HepG2 (cell line): ENCODE results near the gene SIMC1. TPM values are rescaled to one million over a fixed set of nuclear protein-coding genes. Genes with fewer than 3 reads are reported as not detected.
A peak's percentile ranks its signal among the peaks of the same experiment; 100 is the strongest.

Experiments used
- ATAC-seq: fragments of 200-7000 bp; cut with Tn5 transposase; 3 replicates; pipeline ENCODE4 v1.9.1; 2020; ENCODE audit warnings: mild to moderate bottlenecking, moderate library complexity
- BruUV-seq: library from RNA; stranded (reverse); fragments of 400-500 nt; replicated peaks from 2 replicates; lab custom pipeline; 2021; lab: Mats Ljungman, UMichigan
- CTCF ChIA-PET: fragments of 300-600 bp; formaldehyde crosslinking; extraction: SDS; loops from one replicate; lab custom pipeline; 2021; ENCODE audit warnings: low total read pairs, inconsistent platforms, low intra/inter-chr PET ratio; lab: Yijun Ruan, JAX
- POLR2A ChIA-PET: fragments of 350-600 bp; sonication (Branson Sonifier 250); formaldehyde crosslinking; loops from one replicate; lab custom pipeline; 2020; ENCODE audit warnings: antibody characterized with exemption, inconsistent platforms; lab: Yijun Ruan, JAX
- DNase-seq: peaks from one replicate; pipeline ENCODE4 v3.0.0-alpha.2; 2015; ENCODE audit warnings: low spot score
- FAIRE-seq: peaks from 3 replicates; lab custom pipeline; 2011; peaks lifted over from hg19 to GRCh38; lab: Jason Lieb, UNC
- H2AFZ ChIP-seq: one replicate; pipeline ENCODE4 v1.6.1; 2011; ENCODE audit warnings: low read length, inconsistent platforms
- H3K27ac ChIP-seq: fragments of 300-600 bp; 3 replicates; pipeline ENCODE4 v1.8.0; 2011; ENCODE audit warnings: mixed run types, mild to moderate bottlenecking, mixed read lengths, low read length, inconsistent platforms; ENCODE audit not compliant: insufficient read depth; ENCODE audit errors: extremely low read length
- H3K27me3 ChIP-seq, 2 experiments: fragments of 200-600 bp in 1 of 2; 2 replicates in 1 of 2; 3 replicates in 1 of 2; pipeline versions ENCODE4 v1.6.0 to v1.8.0; 2011; ENCODE audit warnings: low read length in 2 of 2, mild to moderate bottlenecking in 2 of 2, moderate library complexity in 2 of 2, inconsistent platforms in 1 of 2; ENCODE audit not compliant: insufficient read depth in 2 of 2, control insufficient read depth in 1 of 2
- H3K36me3 ChIP-seq, 2 experiments: fragments of 200-600 bp in 1 of 2; replicated peaks in 1 of 2; 2 replicates in 1 of 2; 3 replicates in 1 of 2; pipeline versions ENCODE4 v1.5.1 to v1.8.0; 2011; ENCODE audit warnings: low read length in 2 of 2, inconsistent platforms in 1 of 2; ENCODE audit not compliant: insufficient read depth in 2 of 2, control insufficient read depth in 1 of 2
- H3K4me1 ChIP-seq: 2 replicates; pipeline ENCODE4 v1.5.1; 2012; ENCODE audit warnings: low read length, inconsistent platforms; ENCODE audit not compliant: insufficient read depth
- H3K4me2 ChIP-seq: 2 replicates; pipeline ENCODE4 v1.6.0; 2011; ENCODE audit warnings: low read depth, low read length, inconsistent platforms
- H3K4me3 ChIP-seq, 3 experiments: fragments of 200-600 bp in 1 of 3; sonication (generic), shearing (Covaris generic) in 1 of 3; replicated peaks in 1 of 3; 2 replicates each; pipeline ENCODE4 v1.5.1; 2011 to 2016; ENCODE audit warnings: low read length in 3 of 3, inconsistent platforms in 2 of 3, low read depth in 2 of 3, mild to moderate bottlenecking in 2 of 3, control low read depth in 1 of 3, mixed read lengths in 1 of 3; ENCODE audit not compliant: insufficient read depth in 1 of 3
- H3K79me2 ChIP-seq: one replicate; pipeline ENCODE4 v1.6.1; 2011; ENCODE audit warnings: low read length, inconsistent platforms; ENCODE audit not compliant: insufficient read depth
- H3K9ac ChIP-seq: 2 replicates; pipeline ENCODE4 v1.6.0; 2011; ENCODE audit warnings: mild to moderate bottlenecking, low read depth, low read length, inconsistent platforms; ENCODE audit not compliant: insufficient read depth
- H3K9me3 ChIP-seq: 2 replicates; pipeline ENCODE4 v1.5.1; 2012; ENCODE audit warnings: mild to moderate bottlenecking, low read length
- H4K20me1 ChIP-seq: 2 replicates; pipeline ENCODE4 v1.6.0; 2011; ENCODE audit warnings: inconsistent platforms, mild to moderate bottlenecking, low read length, moderate library complexity; ENCODE audit not compliant: insufficient read depth
- AGO2 ChIP-seq: fragments of 200-400 bp; formaldehyde crosslinking; optimal IDR thresholded peaks from 2 replicates; pipeline ENCODE3; 2017; ENCODE audit warnings: mild to moderate bottlenecking, low read depth, low read length, moderate library complexity
- ATF7 ChIP-seq, 2 experiments: fragments of 450-650 bp in 1 of 2; sonication (generic) in 1 of 2; formaldehyde crosslinking in 1 of 2; IDR thresholded peaks; 2 replicates each; pipeline versions ENCODE4 v1.4.0 to v1.6.1; 2016 to 2020; ENCODE audit warnings: antibody characterized with exemption in 1 of 2, mild to moderate bottlenecking in 1 of 2, missing genetic modification reagents in 1 of 2
- CBFB ChIP-seq: sonication (generic); formaldehyde crosslinking; IDR thresholded peaks from 2 replicates; pipeline ENCODE4 v1.4.0; 2020; ENCODE audit warnings: missing genetic modification reagents
- EHMT2 ChIP-seq: fragments of 200-600 bp; sonication (generic); IDR thresholded peaks from 2 replicates; pipeline ENCODE4 v1.7.0; 2017; ENCODE audit warnings: antibody characterized with exemption, low read depth, low read length, borderline replicate concordance
- KLF6 ChIP-seq: IDR thresholded peaks from 2 replicates; pipeline ENCODE4 v1.8.0; 2016; ENCODE audit warnings: missing biosample characterization, missing genetic modification reagents
- MZF1 ChIP-seq: sonication (generic); formaldehyde crosslinking; IDR thresholded peaks from 2 replicates; pipeline ENCODE4 v1.8.1; 2023; ENCODE audit warnings: mild to moderate bottlenecking, missing genetic modification reagents, borderline replicate concordance
- RBFOX2 ChIP-seq: fragments of 200-400 bp; formaldehyde crosslinking; IDR thresholded peaks from 2 replicates; pipeline ENCODE4 v1.6.1; 2017; ENCODE audit warnings: low read depth, mild to moderate bottlenecking, low read length
- ZBTB8A ChIP-seq: sonication (generic); formaldehyde crosslinking; IDR thresholded peaks from 2 replicates; pipeline ENCODE4 v1.4.0; 2020; ENCODE audit warnings: mild to moderate bottlenecking, low read depth, missing genetic modification reagents, borderline replicate concordance
- ZHX2 ChIP-seq, 2 experiments: sonication (generic) in 1 of 2; formaldehyde crosslinking in 1 of 2; IDR thresholded peaks; 2 replicates each; pipeline versions ENCODE4 v1.6.1 to v1.9.0; 2014 to 2022; ENCODE audit warnings: antibody characterized with exemption in 1 of 2, borderline replicate concordance in 1 of 2, inconsistent platforms in 1 of 2, low read depth in 1 of 2, missing genetic modification reagents in 1 of 2
- ZNF33B ChIP-seq: sonication (generic); formaldehyde crosslinking; IDR thresholded peaks from 2 replicates; pipeline ENCODE4 v1.5.1; 2020; ENCODE audit warnings: mild to moderate bottlenecking, missing genetic modification reagents
- ZNF34 ChIP-seq: sonication (generic); formaldehyde crosslinking; IDR thresholded peaks from 2 replicates; pipeline ENCODE4 v1.4.0; 2020; ENCODE audit warnings: mild to moderate bottlenecking, missing genetic modification reagents, borderline replicate concordance
- ZNF543 ChIP-seq: sonication (generic); formaldehyde crosslinking; IDR thresholded peaks from 2 replicates; pipeline ENCODE4 v1.4.0; 2020; ENCODE audit warnings: mild to moderate bottlenecking, missing genetic modification reagents
- WGBS: methylation state at CpG from one replicate; pipeline ENCODE4 v1.1.6; 2017; ENCODE audit warnings: low lambda C conversion rate; 5-methylcytosine and 5-hydroxymethylcytosine counted together
- in situ Hi-C: cut with HindIII; loops from 2 replicates; pipeline ENCODE4 v1.10.0; 2017; ENCODE audit warnings: low pct_unique_long_range_greater_than_20kb; ENCODE audit not compliant: extremely low pct_ligation_motif_present
- intact Hi-C: fragments of 100-400 bp; cut with micrococcal nuclease; formaldehyde crosslinking; loops from one replicate; pipeline ENCODE4 v1.10.0; 2022; ENCODE audit not compliant: unreplicated experiment
- polyA plus RNA-seq, 8 experiments: library from polyadenylated mRNA; depleted of rRNA in 3 of 8; stranded (reverse) in 7 of 8; unstranded in 1 of 8; fragments of >200 nt; fragmentation: Illumina TruSeq in 4 of 8; extraction: Trizol in 4 of 8; gene quantifications; 2 replicates each; pipeline versions ENCODE4 v1.2.1 to v1.2.3, GENCODE V29; 2011 to 2016; ENCODE audit warnings: low read depth in 4 of 8, missing spikeins in 1 of 8, mixed read lengths in 1 of 8; ENCODE audit not compliant: insufficient read depth in 1 of 8
- total RNA-seq, 5 experiments: library from RNA; depleted of rRNA; stranded (reverse); fragments of >200 nt; fragmentation: Illumina TruSeq; extraction: Trizol; gene quantifications; 2 replicates each; pipeline ENCODE4 v1.2.3, GENCODE V29; 2016; ENCODE audit warnings: low read depth in 1 of 5
- TF ChIP-seq, protein P1 (sequence below): sonication (generic); formaldehyde crosslinking; IDR thresholded peaks from 2 replicates; pipeline ENCODE4 v1.4.0; 2020; ENCODE audit warnings: missing genetic modification reagents

Gene SIMC1
- total and polyA plus RNA-seq, 2 of the 13 experiments (the other 11 are each of a cell fraction or from before 2014, with no cell fraction given) = 5.4 to 6.8 TPM

DNA sequence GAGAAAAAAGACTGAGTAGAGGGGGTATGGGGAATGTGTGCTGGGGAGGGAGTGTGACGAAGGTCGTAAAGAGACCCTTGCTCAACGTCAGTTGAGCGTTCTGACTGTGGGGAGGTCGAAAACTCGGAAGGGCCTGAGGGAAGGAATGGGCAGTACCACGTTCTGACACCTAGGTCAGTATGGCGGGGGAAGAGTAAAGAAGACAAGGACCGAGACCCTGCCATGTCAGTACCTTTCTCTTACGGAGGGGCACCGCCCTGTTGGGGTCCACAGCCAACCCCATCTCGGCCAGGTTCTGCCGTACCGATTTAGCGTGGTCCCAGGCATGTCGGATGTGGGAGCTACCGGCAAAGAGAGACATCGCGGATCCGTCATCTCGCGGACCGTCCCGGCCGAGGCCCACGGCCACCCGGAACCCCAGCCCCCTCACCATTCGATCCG, 149.8 kb downstream of the SIMC1 start:
- FAIRE-seq (peak; percentile 51), DNase-seq (peak; percentile 31), ATAC-seq (peak; percentile 28)
- Histone ChIP-seq H3K9me3 (no peaks in the 10 kb centered on the region), H3K9ac (peak overlapping the region; percentile 97), H3K27me3 (no peaks in the 10 kb centered on the region; a peak in 1 of 5 replicates), H4K20me1 (peaks cover 11% of the 10 kb centered on the region; the same call in 1 of the 2 replicates), H3K36me3 (peaks cover 9 to 39% of the 10 kb centered on the region in 2 experiments), H3K4me1 (peaks cover 31% of the 10 kb centered on the region), H3K4me2 (peak overlapping the region; percentile 89), H3K4me3 (peak overlapping the region; percentile 71 to 93 (median 92)), H2AFZ (no peak overlapping the region), H3K27ac (peak overlapping the region; percentile 99), H3K79me2 (peaks cover 42% of the 10 kb centered on the region)
- BruUV-seq = TSS peak; percentile 57
- ChIA-PET CTCF (no interaction called here), POLR2A (interaction anchor here (0.7 to 2.3 kb wide), 8 partner anchors 13 to 156 kb away, joined by 3 to 31 read pairs (median 5); partner anchors contain the start of genes KIAA1191 and RNF44)
- under 1% methylated on average over 29 of the region's 29 CpGs for WGBS
- intact Hi-C loops (loop anchor here (1.0 kb wide), 1 partner anchor 16 kb away; no protein-coding TSS in a partner anchor), in situ Hi-C loops (no loop called here)
- peak; percentile 21; the same call in 1 of the 2 replicates for TF ChIP-seq CBFB (CRISPR knock-in tag)
- peak; percentile 79; the same call in 1 of the 2 replicates for TF ChIP-seq RBFOX2
- TF ChIP-seq AGO2 = peak; percentile 61
- no peak for TF ChIP-seq EHMT2
- TF ChIP-seq, protein P1, sequence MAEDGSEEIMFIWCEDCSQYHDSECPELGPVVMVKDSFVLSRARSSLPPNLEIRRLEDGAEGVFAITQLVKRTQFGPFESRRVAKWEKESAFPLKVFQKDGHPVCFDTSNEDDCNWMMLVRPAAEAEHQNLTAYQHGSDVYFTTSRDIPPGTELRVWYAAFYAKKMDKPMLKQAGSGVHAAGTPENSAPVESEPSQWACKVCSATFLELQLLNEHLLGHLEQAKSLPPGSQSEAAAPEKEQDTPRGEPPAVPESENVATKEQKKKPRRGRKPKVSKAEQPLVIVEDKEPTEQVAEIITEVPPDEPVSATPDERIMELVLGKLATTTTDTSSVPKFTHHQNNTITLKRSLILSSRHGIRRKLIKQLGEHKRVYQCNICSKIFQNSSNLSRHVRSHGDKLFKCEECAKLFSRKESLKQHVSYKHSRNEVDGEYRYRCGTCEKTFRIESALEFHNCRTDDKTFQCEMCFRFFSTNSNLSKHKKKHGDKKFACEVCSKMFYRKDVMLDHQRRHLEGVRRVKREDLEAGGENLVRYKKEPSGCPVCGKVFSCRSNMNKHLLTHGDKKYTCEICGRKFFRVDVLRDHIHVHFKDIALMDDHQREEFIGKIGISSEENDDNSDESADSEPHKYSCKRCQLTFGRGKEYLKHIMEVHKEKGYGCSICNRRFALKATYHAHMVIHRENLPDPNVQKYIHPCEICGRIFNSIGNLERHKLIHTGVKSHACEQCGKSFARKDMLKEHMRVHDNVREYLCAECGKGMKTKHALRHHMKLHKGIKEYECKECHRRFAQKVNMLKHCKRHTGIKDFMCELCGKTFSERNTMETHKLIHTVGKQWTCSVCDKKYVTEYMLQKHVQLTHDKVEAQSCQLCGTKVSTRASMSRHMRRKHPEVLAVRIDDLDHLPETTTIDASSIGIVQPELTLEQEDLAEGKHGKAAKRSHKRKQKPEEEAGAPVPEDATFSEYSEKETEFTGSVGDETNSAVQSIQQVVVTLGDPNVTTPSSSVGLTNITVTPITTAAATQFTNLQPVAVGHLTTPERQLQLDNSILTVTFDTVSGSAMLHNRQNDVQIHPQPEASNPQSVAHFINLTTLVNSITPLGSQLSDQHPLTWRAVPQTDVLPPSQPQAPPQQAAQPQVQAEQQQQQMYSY = peak; percentile 91
- 0 out of 2 replicates have a peak, but pooled peaks have one; percentile 15 for TF ChIP-seq ZHX2 (IDR thresholded peaks at IDR 0.05; ENCODE audit: low read depth)
- no peak for TF ChIP-seq ZHX2 (CRISPR knock-in tag; IDR thresholded peaks at IDR 0.05; ENCODE audit: borderline replicate concordance)
- TF ChIP-seq ZNF33B (CRISPR knock-in tag) = no peak
- 0 out of 2 replicates have a peak, but pooled peaks have one; percentile 83 for TF ChIP-seq ZBTB8A
- 0 out of 2 replicates have a peak, but pooled peaks have one; percentile 58 for TF ChIP-seq ZNF34 (CRISPR knock-in tag)
- TF ChIP-seq ZNF543 (CRISPR knock-in tag) = peak; percentile 88; the same call in 1 of the 2 replicates
- TF ChIP-seq MZF1 (CRISPR knock-in tag) = 0 out of 2 replicates have a peak, but pooled peaks have one; percentile 32
- no peak for TF ChIP-seq ATF7 (IDR thresholded peaks at IDR 0.05)
- TF ChIP-seq ATF7 (CRISPR knock-in tag; IDR thresholded peaks at IDR 0.05) = peak; percentile 74; the same call in 1 of the 2 replicates
- TF ChIP-seq KLF6 = 0 out of 2 replicates have a peak, but pooled peaks have one; percentile 2
